GM23338 (cell line): ENCODE measurements around the gene CDX1. TPM values are rescaled to one million over a fixed set of nuclear protein-coding genes. Genes with fewer than 3 reads are reported as not detected.

Source experiments
- ATAC-seq: fragments of 200-7000 bp; cut with Tn5 transposase; 3 replicates; pipeline ENCODE4 v1.9.1; 2020
- DNase-seq: peaks from one replicate; pipeline ENCODE4 v3.0.0-alpha.2; 2015; ENCODE audit warnings: low spot score
- H2AFZ ChIP-seq: fragments of 200-600 bp; sonication (generic); 2 replicates; pipeline ENCODE4 v1.8.0; 2016; ENCODE audit warnings: antibody characterized with exemption, mild to moderate bottlenecking, moderate library complexity
- H3F3A ChIP-seq: fragments of 200-600 bp; sonication (generic); replicated peaks from 2 replicates; pipeline ENCODE4 v1.8.0; 2017; ENCODE audit warnings: antibody characterized with exemption, mixed run types, low read depth
- H3K27ac ChIP-seq: fragments of 200-600 bp; sonication (generic); 2 replicates; pipeline ENCODE4 v1.6.1; 2016; ENCODE audit warnings: low read depth
- H3K27me3 ChIP-seq: fragments of 200-600 bp; sonication (generic); 2 replicates; pipeline ENCODE4 v1.8.0; 2016; ENCODE audit warnings: mild to moderate bottlenecking, mixed run types, moderate library complexity; ENCODE audit not compliant: insufficient read depth
- H3K36me3 ChIP-seq: fragments of 200-600 bp; sonication (generic); 2 replicates; pipeline ENCODE4 v1.8.0; 2016; ENCODE audit warnings: mild to moderate bottlenecking; ENCODE audit not compliant: insufficient read depth
- H3K4me1 ChIP-seq: fragments of 200-600 bp; sonication (generic); 2 replicates; pipeline ENCODE4 v1.8.0; 2016; ENCODE audit warnings: mild to moderate bottlenecking, moderate library complexity; ENCODE audit not compliant: insufficient read depth
- H3K4me2 ChIP-seq: fragments of 200-600 bp; sonication (generic); 2 replicates; pipeline ENCODE4 v1.7.1; 2017; ENCODE audit warnings: mixed run types
- H3K4me3 ChIP-seq: fragments of 200-600 bp; sonication (generic); 2 replicates; pipeline ENCODE4 v1.6.1; 2016; ENCODE audit warnings: mixed run types
- H3K79me2 ChIP-seq: fragments of 200-600 bp; sonication (generic); replicated peaks from 2 replicates; pipeline ENCODE4 v1.8.0; 2017; ENCODE audit warnings: mild to moderate bottlenecking; ENCODE audit not compliant: insufficient read depth
- H3K9me2 ChIP-seq: fragments of 200-600 bp; sonication (generic); 2 replicates; pipeline ENCODE4 v1.8.0; 2017; ENCODE audit not compliant: insufficient read depth
- H4K20me1 ChIP-seq: fragments of 200-600 bp; sonication (generic); replicated peaks from 2 replicates; pipeline ENCODE4 v1.8.0; 2017; ENCODE audit warnings: mild to moderate bottlenecking; ENCODE audit not compliant: insufficient read depth
- H3K27ac Mint-ChIP-seq: 2 replicates; pipeline ENCODE4 v1.8.0; 2020; ENCODE audit warnings: inconsistent platforms, mild to moderate bottlenecking, moderate library complexity, mixed read lengths
- H3K27me3 Mint-ChIP-seq: 3 replicates; pipeline ENCODE4 v1.8.0; 2022; ENCODE audit warnings: low read depth, mild to moderate bottlenecking, moderate library complexity, mixed read lengths, inconsistent platforms; ENCODE audit not compliant: insufficient read depth, poor library complexity
- H3K36me3 Mint-ChIP-seq: 3 replicates; pipeline ENCODE4 v1.8.0; 2021; ENCODE audit warnings: low read depth, mild to moderate bottlenecking, inconsistent platforms, moderate library complexity, mixed read lengths
- H3K4me1 Mint-ChIP-seq: 3 replicates; pipeline ENCODE4 v1.8.0; 2020; ENCODE audit warnings: mild to moderate bottlenecking, inconsistent platforms, mixed read lengths
- H3K4me3 Mint-ChIP-seq: 3 replicates; pipeline ENCODE4 v1.8.0; 2021; ENCODE audit warnings: moderate library complexity, mild to moderate bottlenecking, inconsistent platforms, mixed read lengths
- H3K9me3 Mint-ChIP-seq: 3 replicates; pipeline ENCODE4 v1.8.0; 2020; ENCODE audit warnings: moderate library complexity, mild to moderate bottlenecking, inconsistent platforms, mixed read lengths
- CREB1 ChIP-seq: fragments of 250-450 bp; sonication (Bioruptor Pico); IDR thresholded peaks from 2 replicates; pipeline ENCODE4 v1.5.0; 2020; ENCODE audit warnings: low read depth, mild to moderate bottlenecking, moderate library complexity
- EZH2 ChIP-seq: fragments of 200-600 bp; sonication (generic); IDR thresholded peaks from one replicate; pipeline ENCODE4 v1.8.0; 2017; ENCODE audit warnings: antibody characterized with exemption, mild to moderate bottlenecking, low read depth; ENCODE audit not compliant: unreplicated experiment
- EZH2phosphoT487 ChIP-seq: fragments of 200-600 bp; sonication (generic); IDR thresholded peaks from one replicate; pipeline ENCODE4 v1.8.1; 2018; ENCODE audit warnings: antibody characterized with exemption; ENCODE audit not compliant: unreplicated experiment
- JUNB ChIP-seq: IDR thresholded peaks from one replicate; pipeline ENCODE4 v1.6.1; 2016; ENCODE audit warnings: antibody characterized with exemption; ENCODE audit not compliant: unreplicated experiment
- NANOG ChIP-seq: IDR thresholded peaks from 2 replicates; pipeline ENCODE4 v1.6.1; 2016; ENCODE audit warnings: antibody characterized with exemption, borderline replicate concordance
- POLR2AphosphoS5 ChIP-seq: IDR thresholded peaks from 2 replicates; pipeline ENCODE4 v1.6.1; 2016; ENCODE audit warnings: antibody characterized with exemption, low read depth
- STAT1 ChIP-seq: IDR thresholded peaks from one replicate; pipeline ENCODE4 v1.6.1; 2016; ENCODE audit warnings: antibody characterized with exemption; ENCODE audit not compliant: unreplicated experiment
- ZNF114 ChIP-seq: fragments of 250-450 bp; sonication (Bioruptor Pico); IDR thresholded peaks from 2 replicates; pipeline ENCODE4 v1.5.0; 2020; ENCODE audit warnings: mild to moderate bottlenecking, moderate library complexity
- ZNF331 ChIP-seq: fragments of 250-450 bp; sonication (Bioruptor Pico); IDR thresholded peaks from 2 replicates; pipeline ENCODE4 v1.5.0; 2020; ENCODE audit warnings: low read depth, mild to moderate bottlenecking, moderate library complexity
- polyA plus RNA-seq: library from polyadenylated mRNA; unstranded; fragments of >200 nt; fragmentation: Nextera tagmentation; extraction: Ambion mirVana; gene quantifications from 2 replicates; pipeline ENCODE4 v1.2.1, GENCODE V29; 2016
- total RNA-seq: library from RNA; depleted of rRNA; stranded (reverse); fragments of >200 nt; shearing (Covaris generic); gene quantifications from 2 replicates; pipeline ENCODE4 v1.2.3, GENCODE V29; 2014
- TF ChIP-seq, protein P1 (sequence below): fragments of 250-450 bp; sonication (Bioruptor Pico); IDR thresholded peaks from 2 replicates; pipeline ENCODE4 v1.5.0; 2020; ENCODE audit warnings: mild to moderate bottlenecking, moderate library complexity
- TF ChIP-seq, protein P2 (sequence below): IDR thresholded peaks from one replicate; pipeline ENCODE4 v1.6.1; 2018; ENCODE audit warnings: antibody characterized with exemption; ENCODE audit not compliant: unreplicated experiment
- TF ChIP-seq, protein P3 (sequence below), 2 experiments: fragments of 200-600 bp in 1 of 2; sonication (generic) in 1 of 2; conservative IDR thresholded peaks; 2 replicates each; pipeline versions ENCODE4 v1.5.1 to v1.6.1; 2016 to 2017; ENCODE audit warnings: antibody characterized with exemption in 2 of 2, low read depth in 2 of 2, mild to moderate bottlenecking in 2 of 2, moderate library complexity in 1 of 2
- TF ChIP-seq, protein P4 (sequence below): IDR thresholded peaks from 2 replicates; pipeline ENCODE4 v1.6.1; 2016; ENCODE audit warnings: antibody characterized with exemption

Gene CDX1
- total and polyA plus RNA-seq, 2 experiments from 2014 or later = not detected

DNA sequence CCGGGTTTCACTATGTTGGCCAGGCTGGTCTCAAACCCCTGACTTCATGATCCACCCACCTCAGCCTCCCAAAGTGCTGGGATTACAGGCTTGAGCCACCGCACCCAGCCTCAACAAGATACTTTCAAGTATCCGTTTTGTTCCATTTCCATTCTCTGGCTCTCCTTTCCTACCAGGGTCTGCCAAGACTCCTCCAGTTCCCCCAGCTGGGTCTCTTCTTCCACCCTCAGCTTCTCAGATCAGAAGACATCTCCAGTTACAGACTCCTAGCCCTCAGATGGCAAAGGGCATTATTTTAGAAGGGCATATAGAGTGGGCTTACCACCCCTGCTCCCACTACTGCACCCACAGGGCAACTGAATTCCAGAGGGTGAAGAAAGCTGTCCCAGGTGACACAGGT lies 9.4 kb upstream of the CDX1 start:
- peaks cover 25% of the 10 kb centered on the region for H3K4me1 ChIP-seq
- H2AFZ ChIP-seq = no peak overlapping the region
- no peak overlapping the region for H3K27ac Mint-ChIP-seq
- H3K9me2 ChIP-seq = no peaks in the 10 kb centered on the region
- no peaks in the 10 kb centered on the region for H4K20me1 ChIP-seq
- peaks cover 15% of the 10 kb centered on the region for H3K27me3 Mint-ChIP-seq
- peaks cover 34% of the 10 kb centered on the region for H3K4me1 Mint-ChIP-seq
- H3K27ac ChIP-seq = no peak overlapping the region
- H3K4me2 ChIP-seq = no peak overlapping the region
- ATAC-seq (no peak), DNase-seq (no peak)
- no peaks in the 10 kb centered on the region for H3K79me2 ChIP-seq
- no peaks in the 10 kb centered on the region for H3K27me3 ChIP-seq
- H3K36me3 Mint-ChIP-seq = no peaks in the 10 kb centered on the region
- H3K9me3 Mint-ChIP-seq = no peaks in the 10 kb centered on the region
- no peak overlapping the region for H3K4me3 Mint-ChIP-seq
- H3F3A ChIP-seq = 0 out of 2 replicates have a peak, but pooled peaks cover 4% of the 10 kb centered on the region
- no peak overlapping the region for H3K4me3 ChIP-seq
- H3K36me3 ChIP-seq = no peaks in the 10 kb centered on the region
- TF ChIP-seq, protein P1, sequence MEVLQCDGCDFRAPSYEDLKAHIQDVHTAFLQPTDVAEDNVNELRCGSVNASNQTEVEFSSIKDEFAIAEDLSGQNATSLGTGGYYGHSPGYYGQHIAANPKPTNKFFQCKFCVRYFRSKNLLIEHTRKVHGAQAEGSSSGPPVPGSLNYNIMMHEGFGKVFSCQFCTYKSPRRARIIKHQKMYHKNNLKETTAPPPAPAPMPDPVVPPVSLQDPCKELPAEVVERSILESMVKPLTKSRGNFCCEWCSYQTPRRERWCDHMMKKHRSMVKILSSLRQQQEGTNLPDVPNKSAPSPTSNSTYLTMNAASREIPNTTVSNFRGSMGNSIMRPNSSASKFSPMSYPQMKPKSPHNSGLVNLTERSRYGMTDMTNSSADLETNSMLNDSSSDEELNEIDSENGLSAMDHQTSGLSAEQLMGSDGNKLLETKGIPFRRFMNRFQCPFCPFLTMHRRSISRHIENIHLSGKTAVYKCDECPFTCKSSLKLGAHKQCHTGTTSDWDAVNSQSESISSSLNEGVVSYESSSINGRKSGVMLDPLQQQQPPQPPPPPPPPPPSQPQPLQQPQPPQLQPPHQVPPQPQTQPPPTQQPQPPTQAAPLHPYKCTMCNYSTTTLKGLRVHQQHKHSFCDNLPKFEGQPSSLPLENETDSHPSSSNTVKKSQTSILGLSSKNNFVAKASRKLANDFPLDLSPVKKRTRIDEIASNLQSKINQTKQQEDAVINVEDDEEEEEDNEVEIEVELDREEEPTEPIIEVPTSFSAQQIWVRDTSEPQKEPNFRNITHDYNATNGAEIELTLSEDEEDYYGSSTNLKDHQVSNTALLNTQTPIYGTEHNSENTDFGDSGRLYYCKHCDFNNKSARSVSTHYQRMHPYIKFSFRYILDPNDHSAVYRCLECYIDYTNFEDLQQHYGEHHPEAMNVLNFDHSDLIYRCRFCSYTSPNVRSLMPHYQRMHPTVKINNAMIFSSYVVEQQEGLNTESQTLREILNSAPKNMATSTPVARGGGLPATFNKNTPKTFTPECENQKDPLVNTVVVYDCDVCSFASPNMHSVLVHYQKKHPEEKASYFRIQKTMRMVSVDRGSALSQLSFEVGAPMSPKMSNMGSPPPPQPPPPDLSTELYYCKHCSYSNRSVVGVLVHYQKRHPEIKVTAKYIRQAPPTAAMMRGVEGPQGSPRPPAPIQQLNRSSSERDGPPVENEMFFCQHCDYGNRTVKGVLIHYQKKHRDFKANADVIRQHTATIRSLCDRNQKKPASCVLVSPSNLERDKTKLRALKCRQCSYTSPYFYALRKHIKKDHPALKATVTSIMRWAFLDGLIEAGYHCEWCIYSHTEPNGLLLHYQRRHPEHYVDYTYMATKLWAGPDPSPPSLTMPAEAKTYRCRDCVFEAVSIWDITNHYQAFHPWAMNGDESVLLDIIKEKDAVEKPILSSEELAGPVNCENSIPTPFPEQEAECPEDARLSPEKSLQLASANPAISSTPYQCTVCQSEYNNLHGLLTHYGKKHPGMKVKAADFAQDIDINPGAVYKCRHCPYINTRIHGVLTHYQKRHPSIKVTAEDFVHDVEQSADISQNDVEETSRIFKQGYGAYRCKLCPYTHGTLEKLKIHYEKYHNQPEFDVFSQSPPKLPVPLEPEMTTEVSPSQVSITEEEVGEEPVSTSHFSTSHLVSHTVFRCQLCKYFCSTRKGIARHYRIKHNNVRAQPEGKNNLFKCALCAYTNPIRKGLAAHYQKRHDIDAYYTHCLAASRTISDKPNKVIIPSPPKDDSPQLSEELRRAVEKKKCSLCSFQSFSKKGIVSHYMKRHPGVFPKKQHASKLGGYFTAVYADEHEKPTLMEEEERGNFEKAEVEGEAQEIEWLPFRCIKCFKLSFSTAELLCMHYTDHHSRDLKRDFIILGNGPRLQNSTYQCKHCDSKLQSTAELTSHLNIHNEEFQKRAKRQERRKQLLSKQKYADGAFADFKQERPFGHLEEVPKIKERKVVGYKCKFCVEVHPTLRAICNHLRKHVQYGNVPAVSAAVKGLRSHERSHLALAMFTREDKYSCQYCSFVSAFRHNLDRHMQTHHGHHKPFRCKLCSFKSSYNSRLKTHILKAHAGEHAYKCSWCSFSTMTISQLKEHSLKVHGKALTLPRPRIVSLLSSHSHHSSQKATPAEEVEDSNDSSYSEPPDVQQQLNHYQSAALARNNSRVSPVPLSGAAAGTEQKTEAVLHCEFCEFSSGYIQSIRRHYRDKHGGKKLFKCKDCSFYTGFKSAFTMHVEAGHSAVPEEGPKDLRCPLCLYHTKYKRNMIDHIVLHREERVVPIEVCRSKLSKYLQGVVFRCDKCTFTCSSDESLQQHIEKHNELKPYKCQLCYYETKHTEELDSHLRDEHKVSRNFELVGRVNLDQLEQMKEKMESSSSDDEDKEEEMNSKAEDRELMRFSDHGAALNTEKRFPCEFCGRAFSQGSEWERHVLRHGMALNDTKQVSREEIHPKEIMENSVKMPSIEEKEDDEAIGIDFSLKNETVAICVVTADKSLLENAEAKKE = no peak
- TF ChIP-seq POLR2AphosphoS5 (no peak), EZH2phosphoT487 (no peak), STAT1 (no peak), NANOG (no peak), JUNB (no peak), ZNF331 (CRISPR knock-in tag) (no peak), ZNF114 (CRISPR knock-in tag) (no peak), EZH2 (no peak), CREB1 (CRISPR knock-in tag) (no peak)
- TF ChIP-seq, protein P2, sequence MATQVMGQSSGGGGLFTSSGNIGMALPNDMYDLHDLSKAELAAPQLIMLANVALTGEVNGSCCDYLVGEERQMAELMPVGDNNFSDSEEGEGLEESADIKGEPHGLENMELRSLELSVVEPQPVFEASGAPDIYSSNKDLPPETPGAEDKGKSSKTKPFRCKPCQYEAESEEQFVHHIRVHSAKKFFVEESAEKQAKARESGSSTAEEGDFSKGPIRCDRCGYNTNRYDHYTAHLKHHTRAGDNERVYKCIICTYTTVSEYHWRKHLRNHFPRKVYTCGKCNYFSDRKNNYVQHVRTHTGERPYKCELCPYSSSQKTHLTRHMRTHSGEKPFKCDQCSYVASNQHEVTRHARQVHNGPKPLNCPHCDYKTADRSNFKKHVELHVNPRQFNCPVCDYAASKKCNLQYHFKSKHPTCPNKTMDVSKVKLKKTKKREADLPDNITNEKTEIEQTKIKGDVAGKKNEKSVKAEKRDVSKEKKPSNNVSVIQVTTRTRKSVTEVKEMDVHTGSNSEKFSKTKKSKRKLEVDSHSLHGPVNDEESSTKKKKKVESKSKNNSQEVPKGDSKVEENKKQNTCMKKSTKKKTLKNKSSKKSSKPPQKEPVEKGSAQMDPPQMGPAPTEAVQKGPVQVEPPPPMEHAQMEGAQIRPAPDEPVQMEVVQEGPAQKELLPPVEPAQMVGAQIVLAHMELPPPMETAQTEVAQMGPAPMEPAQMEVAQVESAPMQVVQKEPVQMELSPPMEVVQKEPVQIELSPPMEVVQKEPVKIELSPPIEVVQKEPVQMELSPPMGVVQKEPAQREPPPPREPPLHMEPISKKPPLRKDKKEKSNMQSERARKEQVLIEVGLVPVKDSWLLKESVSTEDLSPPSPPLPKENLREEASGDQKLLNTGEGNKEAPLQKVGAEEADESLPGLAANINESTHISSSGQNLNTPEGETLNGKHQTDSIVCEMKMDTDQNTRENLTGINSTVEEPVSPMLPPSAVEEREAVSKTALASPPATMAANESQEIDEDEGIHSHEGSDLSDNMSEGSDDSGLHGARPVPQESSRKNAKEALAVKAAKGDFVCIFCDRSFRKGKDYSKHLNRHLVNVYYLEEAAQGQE = no peak
- TF ChIP-seq, protein P3, sequence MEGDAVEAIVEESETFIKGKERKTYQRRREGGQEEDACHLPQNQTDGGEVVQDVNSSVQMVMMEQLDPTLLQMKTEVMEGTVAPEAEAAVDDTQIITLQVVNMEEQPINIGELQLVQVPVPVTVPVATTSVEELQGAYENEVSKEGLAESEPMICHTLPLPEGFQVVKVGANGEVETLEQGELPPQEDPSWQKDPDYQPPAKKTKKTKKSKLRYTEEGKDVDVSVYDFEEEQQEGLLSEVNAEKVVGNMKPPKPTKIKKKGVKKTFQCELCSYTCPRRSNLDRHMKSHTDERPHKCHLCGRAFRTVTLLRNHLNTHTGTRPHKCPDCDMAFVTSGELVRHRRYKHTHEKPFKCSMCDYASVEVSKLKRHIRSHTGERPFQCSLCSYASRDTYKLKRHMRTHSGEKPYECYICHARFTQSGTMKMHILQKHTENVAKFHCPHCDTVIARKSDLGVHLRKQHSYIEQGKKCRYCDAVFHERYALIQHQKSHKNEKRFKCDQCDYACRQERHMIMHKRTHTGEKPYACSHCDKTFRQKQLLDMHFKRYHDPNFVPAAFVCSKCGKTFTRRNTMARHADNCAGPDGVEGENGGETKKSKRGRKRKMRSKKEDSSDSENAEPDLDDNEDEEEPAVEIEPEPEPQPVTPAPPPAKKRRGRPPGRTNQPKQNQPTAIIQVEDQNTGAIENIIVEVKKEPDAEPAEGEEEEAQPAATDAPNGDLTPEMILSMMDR (conservative IDR thresholded peaks at IDR 0.05; ENCODE audit: low read depth in 2 of 2) = no peak
- TF ChIP-seq, protein P4, sequence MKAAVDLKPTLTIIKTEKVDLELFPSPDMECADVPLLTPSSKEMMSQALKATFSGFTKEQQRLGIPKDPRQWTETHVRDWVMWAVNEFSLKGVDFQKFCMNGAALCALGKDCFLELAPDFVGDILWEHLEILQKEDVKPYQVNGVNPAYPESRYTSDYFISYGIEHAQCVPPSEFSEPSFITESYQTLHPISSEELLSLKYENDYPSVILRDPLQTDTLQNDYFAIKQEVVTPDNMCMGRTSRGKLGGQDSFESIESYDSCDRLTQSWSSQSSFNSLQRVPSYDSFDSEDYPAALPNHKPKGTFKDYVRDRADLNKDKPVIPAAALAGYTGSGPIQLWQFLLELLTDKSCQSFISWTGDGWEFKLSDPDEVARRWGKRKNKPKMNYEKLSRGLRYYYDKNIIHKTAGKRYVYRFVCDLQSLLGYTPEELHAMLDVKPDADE = no peak
